IPS-18a (cell line): ENCODE results near the gene HCFC1R1.
A peak's percentile ranks its signal among the peaks of the same experiment; 100 is the strongest.

Experiments used
- H3K27ac ChIP-seq: one replicate; pipeline ENCODE4 v1.5.1; 2013; ENCODE audit warnings: low read length
- H3K27me3 ChIP-seq: one replicate; pipeline ENCODE4 v1.6.1; 2013; ENCODE audit warnings: mild to moderate bottlenecking, low read length; ENCODE audit not compliant: control insufficient read depth, insufficient read depth
- H3K36me3 ChIP-seq: one replicate; pipeline ENCODE4 v1.6.1; 2013; ENCODE audit warnings: low read depth, low read length; ENCODE audit not compliant: control insufficient read depth
- H3K4me1 ChIP-seq: one replicate; pipeline ENCODE4 v1.6.1; 2013; ENCODE audit warnings: low read depth, low read length; ENCODE audit not compliant: control insufficient read depth
- H3K4me3 ChIP-seq: one replicate; pipeline ENCODE4 v1.5.1; 2013; ENCODE audit warnings: low read length
- H3K9ac ChIP-seq: one replicate; pipeline ENCODE4 v1.6.1; 2013; ENCODE audit warnings: mild to moderate bottlenecking, low read length, moderate library complexity
- H3K9me3 ChIP-seq: one replicate; pipeline ENCODE4 v1.6.1; 2013; ENCODE audit warnings: low read depth, low read length; ENCODE audit not compliant: control insufficient read depth

HCFC1R1 gene

GRCh38 chr16:3020604-3021448 lies 2.9 kb downstream of the HCFC1R1 start:
- H3K9me3 ChIP-seq, result no peaks in the 10 kb centered on the region
- peaks cover 12% of the 10 kb centered on the region for H3K36me3 ChIP-seq
- H3K4me1 ChIP-seq, result peaks cover 22% of the 10 kb centered on the region
- peak overlapping the region; percentile 99 for H3K9ac ChIP-seq
- H3K4me3 ChIP-seq, result peak overlapping the region; percentile 99
- peaks cover 4% of the 10 kb centered on the region for H3K27me3 ChIP-seq
- peak overlapping the region; percentile 94 for H3K27ac ChIP-seq

GRCh38 chr16:3020247-3020603 lies 3.5 kb downstream of the HCFC1R1 start, which contains the start of gene TNFRSF12A:
Gene TNFRSF12A (plus strand): TSS chr16:3020368. CDS start chr16:3020398, 30 bp downstream.
- Histone ChIP-seq H3K9me3 (no peaks in the 10 kb centered on the region), H3K36me3 (peaks cover 15% of the 10 kb centered on the region), H3K27ac (peak within 1 kb of the TSS; percentile 94), H3K4me1 (peaks cover 25% of the 10 kb centered on the region), H3K9ac (peak within 1 kb of the TSS; percentile 99), H3K27me3 (peaks cover 4% of the 10 kb centered on the region), H3K4me3 (peak within 1 kb of the TSS; percentile 99)

- no peaks in the 10 kb centered on the region for H3K9me3 ChIP-seq
- H3K27me3 ChIP-seq, result peaks cover 4% of the 10 kb centered on the region
- no peak overlapping the region for H3K27ac ChIP-seq
- peaks cover 20% of the 10 kb centered on the region for H3K36me3 ChIP-seq
- peaks cover 30% of the 10 kb centered on the region for H3K4me1 ChIP-seq
- H3K4me3 ChIP-seq, result peak overlapping the region; percentile 99
- H3K9ac ChIP-seq, result no peak overlapping the region
These were observed 4.0 kb downstream of the HCFC1R1 start for GRCh38 chr16:3019594-3020246.

- Histone ChIP-seq H3K27ac (peak within 1 kb of the TSS; percentile 85), H3K36me3 (peaks cover 23% of the 10 kb centered on the region), H3K4me3 (peak within 1 kb of the TSS; percentile 91), H3K4me1 (peaks cover 37% of the 10 kb centered on the region), H3K9ac (peak within 1 kb of the TSS; percentile 92), H3K9me3 (no peaks in the 10 kb centered on the region), H3K27me3 (peaks cover 4% of the 10 kb centered on the region)
These were observed 5.8 kb downstream of the HCFC1R1 start, which contains the start of gene CLDN6 for GRCh38 chr16:3017794-3018506. Gene CLDN6 (minus strand): TSS chr16:3018183. CDS start chr16:3016021, 2,162 bp downstream.

GRCh38 chr16:3017344-3017743 lies 6.4 kb downstream of the HCFC1R1 start:
- Histone ChIP-seq H3K9me3 (no peaks in the 10 kb centered on the region), H3K36me3 (peaks cover 23% of the 10 kb centered on the region), H3K4me1 (peaks cover 33% of the 10 kb centered on the region), H3K27ac (peak overlapping the region; percentile 85), H3K9ac (peak overlapping the region; percentile 92), H3K27me3 (peaks cover 10% of the 10 kb centered on the region), H3K4me3 (peak overlapping the region; percentile 91)

- no peaks in the 10 kb centered on the region for H3K9me3 ChIP-seq
- no peak overlapping the region for H3K27ac ChIP-seq
- H3K4me3 ChIP-seq, result peak overlapping the region; percentile 11
- H3K36me3 ChIP-seq, result peaks cover 19% of the 10 kb centered on the region
- peaks cover 15% of the 10 kb centered on the region for H3K27me3 ChIP-seq
- peaks cover 31% of the 10 kb centered on the region for H3K4me1 ChIP-seq
- H3K9ac ChIP-seq, result no peak overlapping the region
These were observed 7.7 kb downstream of the HCFC1R1 start for GRCh38 chr16:3015865-3016521.

- peaks cover 19% of the 10 kb centered on the region for H3K36me3 ChIP-seq
- H3K9ac ChIP-seq, result no peak overlapping the region
- H3K9me3 ChIP-seq, result no peaks in the 10 kb centered on the region
- H3K27ac ChIP-seq, result no peak overlapping the region
- H3K27me3 ChIP-seq, result peaks cover 15% of the 10 kb centered on the region
- H3K4me3 ChIP-seq, result peak overlapping the region; percentile 6
- H3K4me1 ChIP-seq, result peaks cover 34% of the 10 kb centered on the region
These were observed 8.8 kb downstream of the HCFC1R1 start for GRCh38 chr16:3014971-3015370.

- Histone ChIP-seq H3K27ac (no peak overlapping the region), H3K9ac (no peak overlapping the region), H3K4me1 (peaks cover 39% of the 10 kb centered on the region), H3K36me3 (peaks cover 19% of the 10 kb centered on the region), H3K27me3 (peaks cover 15% of the 10 kb centered on the region), H3K9me3 (no peaks in the 10 kb centered on the region), H3K4me3 (peak overlapping the region; percentile 6)
These were observed 9.6 kb downstream of the HCFC1R1 start for GRCh38 chr16:3013998-3014690.

GRCh38 chr16:3013491-3013951 lies 10.2 kb downstream of the HCFC1R1 start:
- Histone ChIP-seq H3K27me3 (peaks cover 14% of the 10 kb centered on the region), H3K9me3 (no peaks in the 10 kb centered on the region), H3K4me3 (peak overlapping the region; percentile 51), H3K4me1 (peaks cover 45% of the 10 kb centered on the region), H3K9ac (no peak overlapping the region), H3K27ac (no peak overlapping the region), H3K36me3 (peaks cover 19% of the 10 kb centered on the region)

- Histone ChIP-seq H3K27me3 (peaks cover 11% of the 10 kb centered on the region), H3K9ac (peak within 1 kb of the TSS; percentile 28), H3K36me3 (peaks cover 19% of the 10 kb centered on the region), H3K4me3 (peak within 1 kb of the TSS; percentile 51), H3K9me3 (no peaks in the 10 kb centered on the region), H3K4me1 (peaks cover 45% of the 10 kb centered on the region), H3K27ac (no peak within 1 kb of the TSS)
These were observed 10.8 kb downstream of the HCFC1R1 start, which contains the start of gene CLDN9 for GRCh38 chr16:3012828-3013420. Gene CLDN9 (plus strand): TSS chr16:3012923. CDS start chr16:3013363, 440 bp downstream.
